OCI-LY7 (cell line): ENCODE measurements around the gene PASD1. TPM values are rescaled to one million over a fixed set of nuclear protein-coding genes. Genes with fewer than 3 reads are reported as not detected.

Experiments used
- BruUV-seq: library from RNA; stranded (reverse); fragments of 400-500 nt; replicated peaks from 2 replicates; lab custom pipeline; 2021; lab: Mats Ljungman, UMichigan
- CTCF ChIA-PET: fragments of 300-600 bp; sonication (Branson Sonifier 250); formaldehyde crosslinking; loops from one replicate; lab custom pipeline; 2022; ENCODE audit warnings: antibody characterized with exemption; ENCODE audit not compliant: unreplicated experiment; lab: Charles Lee
- POLR2A ChIA-PET: fragments of 300-600 bp; sonication (Branson Sonifier 250); formaldehyde crosslinking; loops from one replicate; lab custom pipeline; 2022; ENCODE audit warnings: antibody characterized with exemption; lab: Charles Lee
- DNase-seq: peaks from one replicate; pipeline ENCODE4 v3.0.0-alpha.2; 2015; ENCODE audit warnings: low spot score
- H2AFZ ChIP-seq: fragments of 200-600 bp; sonication (generic), shearing (Covaris generic); 2 replicates; pipeline ENCODE4 v1.6.1; 2014; ENCODE audit warnings: mild to moderate bottlenecking, antibody characterized with exemption, low read length, moderate library complexity
- H3K27ac ChIP-seq: fragments of 200-600 bp; sonication (generic); 2 replicates; pipeline ENCODE4 v1.5.1; 2014; ENCODE audit warnings: mixed run types, low read depth, mild to moderate bottlenecking, moderate library complexity, low read length, inconsistent platforms; ENCODE audit not compliant: poor library complexity, severe bottlenecking
- H3K36me3 ChIP-seq: fragments of 200-600 bp; sonication (generic); 2 replicates; pipeline ENCODE4 v1.6.1; 2014; ENCODE audit warnings: mild to moderate bottlenecking, antibody characterized with exemption, low read length, moderate library complexity, mixed read lengths; ENCODE audit not compliant: insufficient read depth
- H3K4me1 ChIP-seq: fragments of 200-600 bp; sonication (generic); 2 replicates; pipeline ENCODE4 v1.5.1; 2014; ENCODE audit warnings: mild to moderate bottlenecking, low read length; ENCODE audit not compliant: insufficient read depth, poor library complexity, severe bottlenecking
- H3K4me2 ChIP-seq: fragments of 200-600 bp; sonication (generic); 2 replicates; pipeline ENCODE4 v1.6.1; 2014; ENCODE audit warnings: mild to moderate bottlenecking, low read length
- H3K4me3 ChIP-seq: fragments of 200-600 bp; sonication (generic); 2 replicates; pipeline ENCODE4 v1.5.1; 2014; ENCODE audit warnings: mild to moderate bottlenecking, low read depth, low read length; ENCODE audit not compliant: poor library complexity, severe bottlenecking
- H3K79me2 ChIP-seq: fragments of 200-600 bp; sonication (generic); 2 replicates; pipeline ENCODE4 v1.6.1; 2016; ENCODE audit warnings: low read depth, mild to moderate bottlenecking, low read length, moderate library complexity, mixed read lengths; ENCODE audit not compliant: insufficient read depth
- H3K9me2 ChIP-seq: fragments of 200-600 bp; sonication (generic); 2 replicates; pipeline ENCODE4 v1.6.1; 2016; ENCODE audit warnings: mild to moderate bottlenecking, low read length, mixed read lengths; ENCODE audit not compliant: insufficient read depth
- H3K9me3 ChIP-seq: fragments of 200-600 bp; sonication (generic); 2 replicates; pipeline ENCODE4 v1.6.1; 2014; ENCODE audit warnings: mild to moderate bottlenecking, mixed run types, low read length, mixed read lengths
- H4K20me1 ChIP-seq: fragments of 200-600 bp; sonication (generic); 2 replicates; pipeline ENCODE4 v1.6.1; 2014; ENCODE audit warnings: mild to moderate bottlenecking, antibody characterized with exemption, low read length, moderate library complexity, mixed read lengths; ENCODE audit not compliant: insufficient read depth
- CTCF ChIP-seq: fragments of 200-600 bp; sonication (generic); conservative IDR thresholded peaks from 2 replicates; pipeline ENCODE4 v1.5.1; 2014; ENCODE audit warnings: mild to moderate bottlenecking, antibody characterized with exemption, low read length, moderate library complexity, mixed read lengths
- EZH2phosphoT487 ChIP-seq: fragments of 200-600 bp; sonication (generic); IDR thresholded peaks from 2 replicates; pipeline ENCODE4 v1.6.1; 2018; ENCODE audit warnings: low read depth, borderline replicate concordance, mild to moderate bottlenecking, mixed run types, antibody characterized with exemption, low read length, moderate library complexity, mixed read lengths
- intact Hi-C: fragments of 100-400 bp; cut with micrococcal nuclease; formaldehyde crosslinking; loops from one replicate; pipeline ENCODE4 v1.10.0; 2022; ENCODE audit not compliant: unreplicated experiment
- total RNA-seq, 2 experiments: library from RNA; depleted of rRNA in 1 of 2; stranded (reverse); fragments of >200 nt in 1 of 2; shearing (Covaris generic) in 1 of 2; gene quantifications; 2 replicates each; pipeline ENCODE4 v1.2.3, GENCODE V29; 2014 to 2022

The PASD1 gene
- total RNA-seq, 2 experiments from 2014 or later = not detected

DNA sequence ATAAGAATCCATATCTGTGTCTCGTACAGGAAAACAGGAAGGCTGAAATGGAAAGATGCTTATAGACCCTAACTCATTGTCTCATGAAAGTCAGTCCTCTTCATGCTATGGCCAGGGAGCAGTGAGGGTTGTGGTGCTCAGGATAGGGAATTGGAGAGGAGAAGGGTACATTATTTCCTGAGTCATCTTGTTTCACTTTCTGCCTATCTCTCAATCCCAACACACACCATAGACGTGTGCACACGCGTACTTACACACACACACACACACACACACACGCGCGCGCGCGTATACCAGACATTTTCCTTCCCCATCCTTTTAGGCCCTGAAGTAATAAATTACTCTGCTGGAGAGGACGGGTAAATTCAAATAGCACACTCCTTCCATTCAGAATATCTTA, 78.1 kb downstream of the PASD1 start:
- no peak overlapping the region for H2AFZ ChIP-seq
- H3K4me3 ChIP-seq = no peak overlapping the region
- ChIA-PET POLR2A (no interaction called here), CTCF (no interaction called here)
- H3K36me3 ChIP-seq = no peaks in the 10 kb centered on the region
- no peaks in the 10 kb centered on the region for H3K4me1 ChIP-seq
- no peak overlapping the region for H3K27ac ChIP-seq
- no peaks in the 10 kb centered on the region for H4K20me1 ChIP-seq
- no peaks in the 10 kb centered on the region for H3K79me2 ChIP-seq
- no peak for DNase-seq
- H3K4me2 ChIP-seq = no peak overlapping the region
- no peaks in the 10 kb centered on the region for H3K9me2 ChIP-seq
- intact Hi-C loops = no loop called here
- no TSS peak for BruUV-seq
- TF ChIP-seq EZH2phosphoT487 (no peak), CTCF (no peak)
- H3K9me3 ChIP-seq = no peaks in the 10 kb centered on the region

- ChIA-PET POLR2A (no interaction called here), CTCF (no interaction called here)
- Histone ChIP-seq H3K79me2 (no peaks in the 10 kb centered on the region), H2AFZ (no peak overlapping the region), H3K9me2 (no peaks in the 10 kb centered on the region), H3K27ac (no peak overlapping the region), H3K9me3 (no peaks in the 10 kb centered on the region), H3K4me3 (no peak overlapping the region), H4K20me1 (no peaks in the 10 kb centered on the region), H3K36me3 (no peaks in the 10 kb centered on the region), H3K4me2 (no peak overlapping the region), H3K4me1 (no peaks in the 10 kb centered on the region)
- BruUV-seq = no TSS peak
- no peak for DNase-seq
- TF ChIP-seq CTCF = no peak
- TF ChIP-seq EZH2phosphoT487 = no peak
- intact Hi-C loops = no loop called here
These were observed 111.8 kb downstream of the PASD1 start for GRCh38 chrX:151675121-151675746.

DNA sequence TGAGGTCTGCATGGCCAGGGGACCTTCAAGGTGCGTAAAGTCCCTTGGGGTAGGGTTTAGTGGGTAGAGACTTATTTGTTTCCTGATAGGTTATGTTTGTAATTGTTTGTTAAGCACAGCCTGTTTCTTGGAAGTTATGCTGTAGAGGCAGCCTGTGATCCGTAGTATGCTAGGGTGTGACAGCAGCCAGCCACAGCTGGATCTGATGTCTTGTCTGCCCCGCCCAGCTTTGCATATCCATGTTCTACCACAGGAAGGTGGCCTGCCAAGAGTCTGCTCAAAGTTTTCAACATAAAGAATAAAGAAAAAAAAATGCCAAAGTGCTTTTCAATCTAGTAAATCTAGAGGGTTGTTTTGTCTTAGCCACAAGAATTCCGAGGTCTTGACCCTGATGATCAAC, 112.7 kb downstream of the PASD1 start:
- H3K4me2 ChIP-seq = no peak overlapping the region
- no peaks in the 10 kb centered on the region for H3K9me2 ChIP-seq
- H3K4me1 ChIP-seq = no peaks in the 10 kb centered on the region
- BruUV-seq = no TSS peak
- no peaks in the 10 kb centered on the region for H4K20me1 ChIP-seq
- DNase-seq = no peak
- no peaks in the 10 kb centered on the region for H3K36me3 ChIP-seq
- H3K79me2 ChIP-seq = no peaks in the 10 kb centered on the region
- intact Hi-C loops = no loop called here
- H2AFZ ChIP-seq = no peak overlapping the region
- TF ChIP-seq CTCF (no peak), EZH2phosphoT487 (no peak)
- H3K4me3 ChIP-seq = no peak overlapping the region
- ChIA-PET CTCF (no interaction called here), POLR2A (no interaction called here)
- no peaks in the 10 kb centered on the region for H3K9me3 ChIP-seq
- no peak overlapping the region for H3K27ac ChIP-seq
